22Rv1 (cell line): ENCODE measurements around the gene TNN.

Experiments used
- CTCF ChIP-seq: fragments of 450-650 bp; IDR thresholded peaks from 2 replicates; pipeline ENCODE4 v1.5.1; 2017; ENCODE audit warnings: mild to moderate bottlenecking
- ZFX ChIP-seq: fragments of 450-650 bp; IDR thresholded peaks from 2 replicates; pipeline ENCODE4 v1.6.1; 2017; ENCODE audit warnings: antibody characterized with exemption, borderline replicate concordance

- TF ChIP-seq CTCF: no peak
- TF ChIP-seq ZFX: no peak
These were observed 22.5 kb upstream of the TNN start for GRCh38 chr1:175045097-175045496.
